Measurements from ENCODE around the gene IER5. TPM values are rescaled to one million over a fixed set of nuclear protein-coding genes. Genes with fewer than 3 reads are reported as not detected.
A peak's percentile ranks its signal among the peaks of the same experiment; 100 is the strongest.

IER5 gene
- total RNA-seq, 1 donor from 2014 or later, result 32.0 TPM

GRCh38 chr1:181079920-181080319, 8.6 kb upstream of the IER5 start:
- intact Hi-C loops (cut with DNase I), result no loop called here
- H3K36me3 ChIP-seq, result no peaks in the 10 kb centered on the region

GRCh38 chr1:181080556-181080955, 7.9 kb upstream of the IER5 start:
- ATAC-seq, result no peak
- Histone ChIP-seq H3K27me3 (no peaks in the 10 kb centered on the region), H3K27ac (no peak overlapping the region), H3K9me3 (no peaks in the 10 kb centered on the region), H3K36me3 (no peaks in the 10 kb centered on the region), H3K4me1 (peaks cover 4% of the 10 kb centered on the region), H3K4me3 (no peak overlapping the region)
- no peak for DNase-seq
- TF ChIP-seq CTCF (IDR thresholded peaks at IDR 0.05), result no peak
- intact Hi-C loops (cut with DNase I), result no loop called here

More at GRCh38 chr1:181079920-181080319, 8.6 kb upstream of the IER5 start:
- ATAC-seq (no peak), DNase-seq (no peak)
- Histone ChIP-seq H3K27ac (no peak overlapping the region), H3K4me1 (peaks cover 4% of the 10 kb centered on the region), H3K27me3 (no peaks in the 10 kb centered on the region), H3K4me3 (no peak overlapping the region), H3K9me3 (no peaks in the 10 kb centered on the region)
- no peak for TF ChIP-seq CTCF (IDR thresholded peaks at IDR 0.05)

- H3K9me3 ChIP-seq, result no peaks in the 10 kb centered on the region
- DNase-seq, result no peak
- ATAC-seq, result no peak
- no peak overlapping the region for H3K27ac ChIP-seq
- H3K27me3 ChIP-seq, result no peaks in the 10 kb centered on the region
- no peaks in the 10 kb centered on the region for H3K36me3 ChIP-seq
- no peak for TF ChIP-seq CTCF (IDR thresholded peaks at IDR 0.05)
- no peak overlapping the region for H3K4me3 ChIP-seq
- intact Hi-C loops (cut with DNase I), result no loop called here
- peaks cover 4% of the 10 kb centered on the region for H3K4me1 ChIP-seq
Measured at GRCh38 chr1:181081395-181081794, 7.1 kb upstream of the IER5 start.

GRCh38 chr1:181083842-181084605, 4.5 kb upstream of the IER5 start:
- peak; percentile 73 for TF ChIP-seq CTCF (IDR thresholded peaks at IDR 0.05)
- Histone ChIP-seq H3K4me1 (peaks cover 4% of the 10 kb centered on the region), H3K9me3 (no peaks in the 10 kb centered on the region), H3K27me3 (no peaks in the 10 kb centered on the region), H3K27ac (no peak overlapping the region), H3K36me3 (no peaks in the 10 kb centered on the region), H3K4me3 (no peak overlapping the region)
- DNase-seq (peak; percentile 67), ATAC-seq (peak; percentile 78)
- intact Hi-C loops (cut with DNase I), result no loop called here

- ATAC-seq, result no peak
- Histone ChIP-seq H3K4me1 (peaks cover 4% of the 10 kb centered on the region), H3K27me3 (no peaks in the 10 kb centered on the region), H3K9me3 (no peaks in the 10 kb centered on the region), H3K36me3 (no peaks in the 10 kb centered on the region), H3K4me3 (no peak overlapping the region), H3K27ac (no peak overlapping the region)
- no peak for DNase-seq
- intact Hi-C loops (cut with DNase I), result no loop called here
- no peak for TF ChIP-seq CTCF (IDR thresholded peaks at IDR 0.05)
Measured at GRCh38 chr1:181084606-181084969, 3.9 kb upstream of the IER5 start.
